HL-60 (cell line): ENCODE results near the gene TFAP2E.

ENCODE experiments used
- DNase-seq, 2 experiments: peaks; one replicate each; pipeline ENCODE4 v3.0.0-alpha.2; 2010 to 2020; ENCODE audit warnings: low read depth in 1 of 2, low spot score in 1 of 2
- H3K27ac ChIP-seq: fragments of 250-450 bp; sonication (Bioruptor Pico); replicated peaks from 2 replicates; pipeline ENCODE4 v1.5.1; 2020; ENCODE audit warnings: mild to moderate bottlenecking, moderate library complexity
- H3K27me3 ChIP-seq: fragments of 250-450 bp; sonication (Bioruptor Pico); 2 replicates; pipeline ENCODE4 v1.5.1; 2021; ENCODE audit warnings: mild to moderate bottlenecking, moderate library complexity; ENCODE audit not compliant: insufficient read depth, poor library complexity, severe bottlenecking
- H3K4me3 ChIP-seq: replicated peaks from 2 replicates; pipeline ENCODE4 v1.5.1; 2011; ENCODE audit warnings: mild to moderate bottlenecking, control low read depth, low read length; ENCODE audit not compliant: insufficient read depth
- CTCF ChIP-seq: IDR thresholded peaks from one replicate; pipeline ENCODE4 v1.5.1; 2011; ENCODE audit warnings: low read length, control low read depth, inconsistent platforms; ENCODE audit not compliant: insufficient read depth
- GABPA ChIP-seq: IDR thresholded peaks from 2 replicates; pipeline ENCODE4 v1.6.1; 2012; ENCODE audit warnings: low read depth
- POLR2AphosphoS5 ChIP-seq: IDR thresholded peaks from 2 replicates; pipeline ENCODE4 v1.6.1; 2012; ENCODE audit warnings: low read depth
- REST ChIP-seq: IDR thresholded peaks from 2 replicates; pipeline ENCODE4 v1.6.1; 2012; ENCODE audit warnings: low read depth; ENCODE audit not compliant: insufficient replicate concordance
- SPI1 ChIP-seq: IDR thresholded peaks from 2 replicates; pipeline ENCODE4 v1.6.1; 2012; ENCODE audit warnings: low read depth, mild to moderate bottlenecking, borderline replicate concordance

TFAP2E gene

GRCh38 chr1:35592991-35593769, 20.1 kb downstream of the TFAP2E start:
- Histone ChIP-seq H3K4me3 (no peak overlapping the region), H3K27ac (no peak overlapping the region), H3K27me3 (no peaks in the 10 kb centered on the region)
- TF ChIP-seq GABPA (no peak), SPI1 (no peak), CTCF (no peak), REST (no peak), POLR2AphosphoS5 (no peak)
- DNase-seq: peak in 1 of 2 experiments; percentile 64

GRCh38 chr1:35594005-35594760, 21.1 kb downstream of the TFAP2E start:
- no peak for DNase-seq
- no peak for TF ChIP-seq POLR2AphosphoS5
- no peak for TF ChIP-seq CTCF
- no peak for TF ChIP-seq REST
- no peak for TF ChIP-seq GABPA
- no peak for TF ChIP-seq SPI1
- no peaks in the 10 kb centered on the region for H3K27me3 ChIP-seq
- no peak overlapping the region for H3K27ac ChIP-seq
- H3K4me3 ChIP-seq: no peak overlapping the region

GRCh38 chr1:35595684-35596083, 22.6 kb downstream of the TFAP2E start:
- no peak for DNase-seq
- Histone ChIP-seq H3K27ac (no peak overlapping the region), H3K4me3 (no peak overlapping the region), H3K27me3 (no peaks in the 10 kb centered on the region)
- TF ChIP-seq POLR2AphosphoS5 (no peak), GABPA (no peak), CTCF (no peak), SPI1 (no peak), REST (no peak)
